KBM-7 (cell line): Measurements from ENCODE around the gene EIF2A.

Experiments
- DNase-seq: peaks from one replicate; pipeline ENCODE4 v3.0.0-alpha.2; 2015
- in situ Hi-C: fragments of 300-500 bp; cut with MboI; formaldehyde crosslinking; loops from 2 replicates; pipeline ENCODE4 v1.14.3; 2020; ENCODE audit warnings: low sequenced_read_pairs, low pct_unique_long_range_greater_than_20kb, mixed read lengths

The EIF2A gene

GRCh38 chr3:150540297-150540696 is 6.3 kb upstream of the EIF2A start:
- DNase-seq, result no peak
- in situ Hi-C loops, result no loop called here

GRCh38 chr3:150540991-150541390 is 5.6 kb upstream of the EIF2A start:
- in situ Hi-C loops, result no loop called here
- no peak for DNase-seq

GRCh38 chr3:150543128-150543527 is 3.5 kb upstream of the EIF2A start:
- DNase-seq, result no peak
- in situ Hi-C loops, result no loop called here

- in situ Hi-C loops, result no loop called here
- no peak for DNase-seq
These were observed 3.1 kb upstream of the EIF2A start for GRCh38 chr3:150543531-150543930.

GRCh38 chr3:150544041-150544440 is 2.5 kb upstream of the EIF2A start:
- in situ Hi-C loops, result no loop called here
- no peak for DNase-seq

GRCh38 chr3:150544726-150545125 is 1.9 kb upstream of the EIF2A start:
- in situ Hi-C loops, result no loop called here
- no peak for DNase-seq

- in situ Hi-C loops, result no loop called here
- peak; percentile 33 for DNase-seq
These were observed 965 bp upstream of the EIF2A start for GRCh38 chr3:150545419-150546225.

GRCh38 chr3:150547045-150547741 is 606 bp downstream of the EIF2A start:
- no peak for DNase-seq
- in situ Hi-C loops, result no loop called here

GRCh38 chr3:150555859-150556436 is 9.4 kb downstream of the EIF2A start:
- in situ Hi-C loops, result no loop called here
- DNase-seq, result no peak

GRCh38 chr3:150556792-150557191 is 10.2 kb downstream of the EIF2A start:
- no peak for DNase-seq
- in situ Hi-C loops, result no loop called here

- in situ Hi-C loops, result no loop called here
- no peak for DNase-seq
These were observed 11.1 kb downstream of the EIF2A start for GRCh38 chr3:150557725-150558124.

GRCh38 chr3:150564243-150564642 is 17.7 kb downstream of the EIF2A start:
- no peak for DNase-seq
- in situ Hi-C loops, result no loop called here

- in situ Hi-C loops, result no loop called here
- no peak for DNase-seq
These were observed 20.7 kb downstream of the EIF2A start for GRCh38 chr3:150567328-150567727.

- DNase-seq, result no peak
- in situ Hi-C loops, result no loop called here
These were observed 31.3 kb downstream of the EIF2A start for GRCh38 chr3:150577855-150578254.

GRCh38 chr3:150581174-150581573 is 34.6 kb downstream of the EIF2A start:
- in situ Hi-C loops, result no loop called here
- DNase-seq, result no peak

GRCh38 chr3:150582620-150583019 is 36.0 kb downstream of the EIF2A start:
- no peak for DNase-seq
- in situ Hi-C loops, result no loop called here

GRCh38 chr3:150583028-150583427 is 36.4 kb downstream of the EIF2A start:
- in situ Hi-C loops, result no loop called here
- no peak for DNase-seq

- DNase-seq, result no peak
- in situ Hi-C loops, result no loop called here
These were observed 41.6 kb downstream of the EIF2A start for GRCh38 chr3:150588027-150588830.

GRCh38 chr3:150589759-150590158 is 43.2 kb downstream of the EIF2A start:
- in situ Hi-C loops, result no loop called here
- DNase-seq, result no peak

- no peak for DNase-seq
- in situ Hi-C loops, result no loop called here
These were observed 47.6 kb downstream of the EIF2A start for GRCh38 chr3:150594150-150594549.
